ENCODE data around the gene SLC47A1.

Gene SLC47A1

GRCh38 chr17:19540706-19541370 is 7.2 kb downstream of the SLC47A1 start:
- no peaks in the 10 kb centered on the region for H3K4me1 ChIP-seq (ENCODE audit: insufficient read depth, poor library complexity, severe bottlenecking)
- DNase-seq (ENCODE audit: low spot score) (no peak), ATAC-seq (ENCODE audit: low read depth) (no peak)
- H3K9me3 ChIP-seq (ENCODE audit: severe bottlenecking): no peaks in the 10 kb centered on the region
- H3K27ac ChIP-seq (ENCODE audit: poor library complexity, severe bottlenecking): no peak overlapping the region
- no peaks in the 10 kb centered on the region for H3K36me3 ChIP-seq (ENCODE audit: low read depth)
- no peak for TF ChIP-seq CTCF (IDR thresholded peaks at IDR 0.05; ENCODE audit: poor library complexity, severe bottlenecking)
- no peaks in the 10 kb centered on the region for H3K27me3 ChIP-seq (ENCODE audit: insufficient read depth, poor library complexity, severe bottlenecking)
- H3K4me3 ChIP-seq (ENCODE audit: severe bottlenecking): no peak overlapping the region

GRCh38 chr17:19541445-19541844 is 7.8 kb downstream of the SLC47A1 start:
- DNase-seq (ENCODE audit: low spot score) (no peak), ATAC-seq (ENCODE audit: low read depth) (no peak)
- no peaks in the 10 kb centered on the region for H3K9me3 ChIP-seq (ENCODE audit: severe bottlenecking)

GRCh38 chr17:19542247-19542646 is 8.6 kb downstream of the SLC47A1 start:
- ATAC-seq (ENCODE audit: low read depth): no peak

More at GRCh38 chr17:19541445-19541844, 7.8 kb downstream of the SLC47A1 start:
- Histone ChIP-seq H3K36me3 (ENCODE audit: low read depth) (no peaks in the 10 kb centered on the region), H3K27me3 (ENCODE audit: insufficient read depth, poor library complexity, severe bottlenecking) (no peaks in the 10 kb centered on the region), H3K4me3 (ENCODE audit: severe bottlenecking) (no peak overlapping the region), H3K27ac (ENCODE audit: poor library complexity, severe bottlenecking) (no peak overlapping the region), H3K4me1 (ENCODE audit: insufficient read depth, poor library complexity, severe bottlenecking) (no peaks in the 10 kb centered on the region)
- no peak for TF ChIP-seq CTCF (IDR thresholded peaks at IDR 0.05; ENCODE audit: poor library complexity, severe bottlenecking)

GRCh38 chr17:19544366-19544765 is 10.7 kb downstream of the SLC47A1 start:
- ATAC-seq (ENCODE audit: low read depth): no peak
- H3K9me3 ChIP-seq (ENCODE audit: severe bottlenecking): no peaks in the 10 kb centered on the region
- no peak overlapping the region for H3K4me3 ChIP-seq (ENCODE audit: severe bottlenecking)
- no peak for DNase-seq (ENCODE audit: low spot score)
- H3K27me3 ChIP-seq (ENCODE audit: insufficient read depth, poor library complexity, severe bottlenecking): no peaks in the 10 kb centered on the region
- H3K27ac ChIP-seq (ENCODE audit: poor library complexity, severe bottlenecking): no peak overlapping the region
- H3K4me1 ChIP-seq (ENCODE audit: insufficient read depth, poor library complexity, severe bottlenecking): no peaks in the 10 kb centered on the region
- H3K36me3 ChIP-seq (ENCODE audit: low read depth): no peaks in the 10 kb centered on the region
- no peak for TF ChIP-seq CTCF (IDR thresholded peaks at IDR 0.05; ENCODE audit: poor library complexity, severe bottlenecking)

More at GRCh38 chr17:19542247-19542646, 8.6 kb downstream of the SLC47A1 start:
- H3K36me3 ChIP-seq (ENCODE audit: low read depth): no peaks in the 10 kb centered on the region
- TF ChIP-seq CTCF (IDR thresholded peaks at IDR 0.05; ENCODE audit: poor library complexity, severe bottlenecking): no peak
- H3K4me1 ChIP-seq (ENCODE audit: insufficient read depth, poor library complexity, severe bottlenecking): no peaks in the 10 kb centered on the region
- H3K9me3 ChIP-seq (ENCODE audit: severe bottlenecking): no peaks in the 10 kb centered on the region
- H3K4me3 ChIP-seq (ENCODE audit: severe bottlenecking): no peak overlapping the region
- no peaks in the 10 kb centered on the region for H3K27me3 ChIP-seq (ENCODE audit: insufficient read depth, poor library complexity, severe bottlenecking)
- no peak overlapping the region for H3K27ac ChIP-seq (ENCODE audit: poor library complexity, severe bottlenecking)
- no peak for DNase-seq (ENCODE audit: low spot score)

GRCh38 chr17:19546289-19547065 is 12.8 kb downstream of the SLC47A1 start:
- ATAC-seq (ENCODE audit: low read depth) (no peak), DNase-seq (ENCODE audit: low spot score) (no peak)
- no peak for TF ChIP-seq CTCF (IDR thresholded peaks at IDR 0.05; ENCODE audit: poor library complexity, severe bottlenecking)
- no peaks in the 10 kb centered on the region for H3K4me1 ChIP-seq (ENCODE audit: insufficient read depth, poor library complexity, severe bottlenecking)
- no peaks in the 10 kb centered on the region for H3K9me3 ChIP-seq (ENCODE audit: severe bottlenecking)
- no peak overlapping the region for H3K4me3 ChIP-seq (ENCODE audit: severe bottlenecking)
- H3K27ac ChIP-seq (ENCODE audit: poor library complexity, severe bottlenecking): no peak overlapping the region
- no peaks in the 10 kb centered on the region for H3K36me3 ChIP-seq (ENCODE audit: low read depth)
- H3K27me3 ChIP-seq (ENCODE audit: insufficient read depth, poor library complexity, severe bottlenecking): no peaks in the 10 kb centered on the region

Data from RWPE2 (cell line).